Activated naive CD4-positive, alpha-beta T cell treated with anti-CD3 and anti-CD28 coated beads, Interleukin-2, amount 50 U/mL, for 16 hours (primary cell): Measurements from ENCODE around the gene ADK.
"Not testable (repeated sequence)": the region's sequence is repeated elsewhere in the genome, so short reads cannot be mapped to it uniquely, and the experiment has no call there.

Experiments used
- DNase-seq: peaks from one replicate; pipeline ENCODE4 v3.0.0-alpha.2; 2020

The ADK gene

DNA sequence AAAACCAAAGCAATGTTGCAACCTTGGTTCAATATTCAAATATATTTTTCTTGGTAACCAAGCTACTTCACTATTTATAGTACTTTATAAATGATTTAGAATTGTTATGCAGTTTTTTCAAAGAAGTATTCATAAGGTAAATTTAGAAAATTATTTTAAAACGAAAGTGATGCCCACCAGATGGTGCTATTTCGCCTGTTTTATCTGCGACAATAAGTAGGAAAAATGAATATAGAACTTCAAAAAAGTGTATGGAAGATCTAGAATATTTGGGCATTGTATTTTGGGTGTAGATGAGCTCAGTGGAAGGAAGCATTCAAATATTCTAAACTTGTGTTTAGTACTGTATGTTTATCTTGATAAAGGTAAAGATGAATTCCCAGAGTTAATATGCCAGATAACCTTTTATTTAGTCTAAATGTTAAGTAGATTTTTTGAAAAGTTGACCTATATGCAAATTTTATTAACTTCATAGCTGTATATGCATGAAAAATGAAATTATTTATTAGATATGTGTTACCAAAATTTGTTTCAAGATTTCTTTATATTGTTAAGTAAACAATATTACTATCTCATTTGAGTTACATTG, 93.2 kb downstream of the ADK start:
- DNase-seq, result no peak

DNA sequence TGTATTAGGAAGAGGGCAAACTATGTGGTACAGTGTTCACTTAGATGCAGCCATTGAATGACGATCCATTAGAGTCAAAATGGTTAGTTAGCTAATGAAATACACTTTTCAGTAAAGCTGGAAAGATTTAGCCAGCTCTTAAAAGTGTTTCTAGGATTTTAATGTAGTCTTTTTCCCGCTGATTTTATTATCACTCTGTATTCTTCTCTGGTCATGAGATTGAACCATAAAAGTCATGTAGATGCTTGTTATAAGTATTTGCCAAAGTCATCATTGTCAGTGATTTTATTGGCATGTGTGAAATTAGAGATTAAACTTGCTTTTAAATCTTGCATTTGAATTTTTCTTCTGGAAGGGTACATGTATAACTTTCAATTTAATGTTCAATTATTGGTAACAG, 93.8 kb downstream of the ADK start:
- DNase-seq, result no peak

DNA sequence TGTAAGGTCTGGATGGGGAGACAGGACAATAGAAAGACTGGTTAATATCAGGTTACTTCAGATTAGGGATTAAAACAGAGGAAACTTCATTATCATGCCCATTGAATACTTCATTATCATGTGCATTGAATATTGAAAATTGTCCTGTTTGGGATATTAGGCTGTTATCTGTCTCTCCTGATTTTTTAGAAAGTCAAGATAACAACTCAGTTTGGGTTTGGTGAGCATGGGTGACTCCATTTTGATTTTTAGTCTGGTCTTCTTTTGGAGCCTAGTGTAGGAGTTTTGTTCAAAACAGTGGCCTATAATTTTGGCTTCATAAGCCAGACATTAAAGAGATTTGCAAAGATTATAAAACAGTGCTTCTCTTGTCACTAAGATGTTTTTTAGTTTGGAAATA, 95.5 kb downstream of the ADK start:
- DNase-seq, result no peak

DNA sequence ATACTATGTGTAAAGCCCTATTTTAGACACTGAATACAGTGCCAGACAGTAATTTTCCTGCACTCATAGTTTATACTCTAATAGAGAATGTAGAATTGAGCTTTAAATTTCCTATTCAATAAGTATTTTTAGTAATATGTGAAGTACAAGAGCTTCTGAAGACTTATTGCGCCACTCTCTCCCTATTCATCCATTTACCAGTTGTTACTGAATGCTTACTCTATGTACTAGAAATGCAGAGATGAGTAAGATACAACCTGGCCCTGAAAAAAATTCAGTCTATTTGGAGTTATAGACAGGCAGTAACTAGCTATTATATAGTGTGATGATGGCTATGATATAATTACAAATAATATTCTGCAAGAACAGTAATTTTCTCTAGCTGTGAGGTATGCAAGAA, 98.8 kb downstream of the ADK start:
- no peak for DNase-seq

DNA sequence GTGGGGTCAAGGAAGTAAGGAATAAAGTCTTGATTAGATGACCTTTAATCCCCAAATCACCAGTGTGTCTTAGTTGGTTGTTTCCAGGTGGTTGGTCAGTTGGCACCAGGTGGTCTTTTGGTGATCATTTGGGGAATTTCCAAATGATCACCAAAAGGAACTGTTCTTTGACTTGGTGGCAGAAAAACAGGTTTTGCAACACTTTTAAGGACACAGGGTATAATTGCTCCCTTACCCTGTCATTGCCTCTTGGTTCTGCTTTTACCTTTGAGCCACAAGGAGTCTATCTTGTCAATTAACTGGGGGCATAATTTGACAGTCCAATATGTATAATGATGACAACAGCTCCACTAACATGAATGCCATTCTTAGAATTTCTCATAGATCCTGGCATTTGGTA, 104.2 kb downstream of the ADK start:
- DNase-seq, result no peak

DNA sequence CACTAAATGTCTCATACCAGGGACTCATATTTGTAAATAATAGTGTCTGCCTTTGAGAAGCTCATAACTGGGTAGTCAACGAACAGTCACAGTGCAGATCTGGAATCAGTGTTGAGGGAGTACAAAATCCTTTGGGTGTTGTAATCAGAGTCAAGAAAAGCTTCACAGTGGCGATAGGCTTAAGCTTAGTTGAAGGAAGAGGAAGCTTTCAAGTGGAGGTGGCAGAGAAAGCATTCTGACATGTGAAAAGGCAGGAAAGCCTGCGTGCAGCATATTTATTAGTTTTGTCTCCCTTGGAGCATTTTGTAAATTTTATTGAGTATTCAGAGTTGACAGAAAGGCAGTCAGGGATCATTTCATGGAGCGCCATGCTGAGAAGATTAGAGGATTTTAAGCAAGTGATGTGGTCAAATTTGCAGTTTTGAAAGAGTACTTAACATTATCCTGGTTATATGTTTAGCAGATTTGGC, 104.9 kb downstream of the ADK start:
- no peak for DNase-seq

DNA sequence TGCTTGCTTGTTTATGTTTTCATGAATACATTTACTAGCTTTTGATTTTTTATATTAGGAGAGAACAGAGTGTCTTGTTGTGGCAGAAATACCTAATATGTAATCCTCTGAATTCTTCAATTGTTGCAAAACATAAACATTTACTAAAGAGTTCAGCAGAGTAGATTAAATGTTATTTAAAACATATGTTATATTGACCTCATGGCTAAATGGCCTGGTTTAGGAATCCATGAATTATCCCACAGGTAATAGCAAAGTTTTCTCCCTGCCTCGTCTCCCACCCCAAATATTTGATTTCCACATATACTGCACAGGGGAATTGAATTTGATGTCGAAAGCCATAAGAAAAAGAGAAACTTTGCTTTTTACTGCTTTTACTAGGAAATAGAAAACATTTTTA, 111.8 kb downstream of the ADK start:
- no peak for DNase-seq

DNA sequence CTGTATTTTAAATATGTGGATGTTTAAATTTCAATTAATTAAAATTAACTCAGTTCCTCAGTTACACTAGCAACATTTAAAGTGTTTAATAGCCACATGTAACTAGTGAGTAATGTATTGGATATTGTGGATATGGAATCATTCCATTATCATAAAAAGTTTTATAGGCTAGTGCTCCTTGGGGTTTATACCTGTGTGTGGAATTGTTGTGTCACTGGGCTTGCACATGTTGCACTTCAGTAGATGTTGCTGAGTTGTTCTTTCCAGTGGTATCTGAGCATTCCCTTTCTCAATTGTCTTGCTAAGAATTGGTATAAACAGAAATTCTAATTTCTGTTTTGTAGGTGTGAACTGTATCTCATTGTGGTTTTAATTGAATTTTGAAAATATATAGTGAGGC, 113.0 kb downstream of the ADK start:
- DNase-seq, result no peak

DNA sequence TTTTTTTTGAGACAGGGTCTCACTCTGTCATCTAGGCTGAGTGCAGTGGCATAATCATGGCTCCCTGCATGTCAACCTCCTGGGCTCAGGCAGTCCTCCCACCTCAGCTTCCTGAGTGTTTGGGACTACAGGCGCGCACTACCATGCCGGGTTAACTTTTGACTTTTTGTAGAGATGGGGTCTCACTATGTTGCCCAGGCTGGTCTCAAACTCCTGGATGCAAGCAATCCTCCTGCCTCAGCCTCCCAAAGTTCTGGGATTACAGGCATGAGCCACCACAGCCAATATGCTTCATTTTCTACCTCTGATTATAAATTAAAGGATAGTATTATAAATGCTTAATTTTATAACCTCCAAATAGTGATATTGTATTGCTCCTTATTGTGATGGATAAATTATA, 121.3 kb downstream of the ADK start:
- DNase-seq, result no peak

DNA sequence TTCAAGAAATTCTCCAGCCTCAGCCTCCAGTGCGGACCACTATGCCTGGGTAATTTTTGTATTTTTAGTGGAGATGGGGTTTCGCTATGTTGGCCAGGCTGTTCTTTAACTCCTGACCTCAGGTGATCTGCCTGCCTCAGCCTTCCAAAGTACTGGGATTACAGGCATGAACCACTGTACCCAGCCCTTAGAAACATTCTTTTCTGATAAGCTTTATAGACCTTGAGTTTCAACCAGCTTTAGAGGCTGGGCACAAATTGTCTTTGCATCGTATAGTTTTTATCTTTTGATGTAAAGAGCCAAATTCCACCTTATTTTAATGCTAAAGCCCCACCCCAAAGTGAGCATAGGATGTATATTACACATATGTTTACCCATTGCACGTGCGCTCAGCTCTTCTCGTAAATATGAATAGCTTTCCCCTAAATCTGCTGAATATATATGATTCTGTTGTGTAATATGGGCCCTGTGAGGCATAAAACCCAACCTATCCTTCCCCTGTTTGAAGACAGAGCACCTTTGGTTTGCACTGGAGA, 124.8 kb downstream of the ADK start:
- DNase-seq, result no peak

DNA sequence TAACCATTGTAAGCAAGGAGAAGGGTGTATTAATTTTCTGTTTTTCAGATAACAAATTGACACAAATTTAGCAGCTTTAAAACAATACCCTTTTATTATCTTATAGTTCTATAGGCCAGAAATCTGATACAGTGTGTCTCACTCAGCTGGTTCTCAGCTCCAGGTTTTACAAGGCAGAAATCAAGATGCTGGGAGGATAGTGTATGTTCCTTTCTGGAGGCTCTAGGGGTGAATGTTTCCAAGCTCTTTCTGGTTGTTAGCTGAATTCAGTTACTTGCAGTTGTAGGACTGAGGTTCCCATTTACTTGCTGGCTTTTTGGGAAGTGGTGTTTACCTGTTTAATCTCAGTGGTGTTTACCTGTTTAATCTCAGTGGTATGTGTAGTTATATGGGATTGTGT, 125.4 kb downstream of the ADK start:
- no peak for DNase-seq

DNA sequence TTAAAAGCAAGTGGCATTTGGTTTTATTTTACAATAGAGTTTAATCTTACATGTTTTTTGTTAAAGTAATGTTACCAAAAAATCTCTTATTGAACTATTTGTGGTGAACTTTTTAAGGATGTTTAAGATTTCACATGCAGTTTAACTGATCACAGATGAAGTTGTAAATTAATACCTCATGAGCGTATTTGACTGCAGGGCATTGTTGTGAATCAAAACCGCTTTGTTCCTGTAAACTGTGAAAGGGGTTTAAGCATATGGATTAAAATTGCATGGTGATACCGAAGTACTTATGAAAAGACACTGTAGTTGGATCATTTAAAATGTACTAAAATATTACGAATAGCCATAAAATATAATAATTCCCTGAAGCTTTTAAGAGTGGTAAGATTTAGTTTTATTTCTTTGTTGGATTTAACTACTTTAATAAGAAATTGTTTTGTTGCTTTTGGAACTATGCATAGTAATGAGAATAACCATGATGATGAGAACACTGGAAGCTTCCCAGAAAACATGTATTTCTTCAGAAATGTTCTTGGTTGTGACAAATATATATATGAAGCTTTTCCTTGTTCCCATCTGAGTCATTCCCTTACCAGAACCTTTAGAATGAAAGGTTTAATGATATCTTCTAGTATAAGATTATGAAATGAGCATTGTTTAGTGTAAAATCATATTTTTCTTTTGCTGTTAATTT, 131.3 kb downstream of the ADK start:
- no peak for DNase-seq

DNA sequence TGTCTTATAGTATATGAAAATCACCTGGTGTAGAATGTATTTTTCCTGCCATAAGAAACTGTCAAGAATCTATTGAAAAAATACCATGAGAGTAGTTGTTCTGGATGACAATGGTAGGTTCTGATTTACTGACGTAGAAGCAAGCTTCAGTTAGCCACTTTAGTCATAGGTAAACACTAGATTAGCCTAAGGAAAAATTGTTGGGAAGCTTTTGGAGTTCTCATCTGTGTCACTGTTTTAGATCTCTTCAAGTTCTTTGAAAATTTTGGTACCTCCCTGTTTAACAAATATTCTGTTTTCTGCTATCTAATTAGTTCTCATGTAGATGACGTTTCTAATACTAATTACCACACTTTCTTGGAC, 131.8 kb downstream of the ADK start:
- DNase-seq, result no peak

DNA sequence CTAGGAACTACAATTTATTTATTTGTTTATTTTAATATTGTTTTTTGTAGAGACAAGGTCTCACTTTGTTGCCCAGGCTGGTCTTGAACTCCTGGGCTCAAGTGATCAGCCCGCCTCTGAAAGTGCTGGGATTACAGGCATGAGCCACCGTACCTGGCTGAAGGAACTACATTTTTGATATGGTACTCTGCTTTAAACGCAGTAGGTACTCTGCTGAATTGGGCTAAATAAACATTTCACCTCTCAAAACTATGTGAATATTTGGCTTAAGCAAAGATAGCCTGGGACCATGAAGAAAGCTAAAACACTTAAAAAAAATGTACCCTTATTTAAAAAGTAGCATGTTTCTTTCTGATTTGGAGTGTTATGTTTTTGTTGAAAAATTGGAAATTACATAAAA, 138.2 kb downstream of the ADK start:
- DNase-seq, result no peak

DNA sequence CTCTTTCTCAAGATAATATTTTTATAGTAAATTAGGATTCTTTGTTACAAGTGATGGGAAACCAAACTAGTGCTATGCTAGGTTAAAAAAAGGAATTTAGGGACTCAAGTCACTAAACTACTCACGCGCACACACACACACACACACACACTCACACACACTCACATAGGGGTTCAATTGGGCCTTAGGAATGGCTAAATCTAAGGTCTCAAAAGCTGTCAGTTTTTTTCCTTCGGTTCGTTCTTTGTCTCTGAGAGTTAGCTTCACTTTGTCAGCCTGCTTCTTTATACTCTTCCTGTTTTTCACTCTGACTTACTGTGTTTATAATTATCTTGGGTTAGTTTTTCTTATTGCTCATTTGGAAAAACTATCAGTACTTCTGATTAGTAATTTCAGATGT, 138.9 kb downstream of the ADK start:
- DNase-seq, result no peak

DNA sequence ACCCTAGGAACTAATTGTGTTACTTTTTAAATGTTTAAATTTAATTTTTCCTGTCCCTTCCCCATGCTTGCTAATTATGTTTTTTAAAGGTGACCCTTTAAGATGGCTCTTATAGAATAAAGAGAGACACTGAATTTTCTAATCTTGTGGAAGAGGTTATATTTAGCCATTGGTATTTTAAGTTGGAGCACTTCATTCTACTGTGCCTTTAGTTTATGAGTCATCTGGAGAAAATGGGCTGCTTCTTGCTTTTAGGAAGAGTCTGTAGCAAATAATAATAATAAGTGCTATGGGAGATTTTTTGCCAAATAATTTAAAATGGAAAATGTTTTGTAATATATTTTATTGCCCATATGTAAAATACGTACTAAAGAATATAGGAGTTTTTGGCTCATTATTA, 139.7 kb downstream of the ADK start:
- no peak for DNase-seq

DNA sequence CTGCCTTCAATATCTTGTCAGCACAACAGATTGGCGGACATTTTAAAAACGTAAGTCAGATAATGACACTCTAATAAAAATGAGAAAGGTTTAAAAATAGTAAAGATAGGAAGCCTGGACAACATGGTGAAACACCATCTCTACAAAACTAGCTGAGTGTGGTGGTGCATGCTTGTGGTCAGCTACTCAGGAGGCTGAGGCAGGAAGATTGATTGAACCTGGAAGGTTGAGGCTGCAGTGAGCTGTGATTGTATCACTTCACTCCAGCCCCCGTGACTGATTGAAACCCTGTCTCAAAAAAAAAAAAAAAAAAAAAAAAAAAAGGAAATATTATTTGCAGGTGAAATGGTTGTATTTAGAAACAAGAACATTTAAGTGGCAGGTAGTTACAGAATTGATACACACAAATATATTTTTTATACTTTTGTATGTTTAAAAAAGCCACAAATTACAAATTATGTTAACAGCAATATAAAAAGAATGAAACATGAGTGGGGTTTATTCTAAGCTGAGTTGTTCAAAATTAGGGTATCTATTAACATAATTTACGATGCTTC, 141.9 kb downstream of the ADK start:
- no peak for DNase-seq

DNA sequence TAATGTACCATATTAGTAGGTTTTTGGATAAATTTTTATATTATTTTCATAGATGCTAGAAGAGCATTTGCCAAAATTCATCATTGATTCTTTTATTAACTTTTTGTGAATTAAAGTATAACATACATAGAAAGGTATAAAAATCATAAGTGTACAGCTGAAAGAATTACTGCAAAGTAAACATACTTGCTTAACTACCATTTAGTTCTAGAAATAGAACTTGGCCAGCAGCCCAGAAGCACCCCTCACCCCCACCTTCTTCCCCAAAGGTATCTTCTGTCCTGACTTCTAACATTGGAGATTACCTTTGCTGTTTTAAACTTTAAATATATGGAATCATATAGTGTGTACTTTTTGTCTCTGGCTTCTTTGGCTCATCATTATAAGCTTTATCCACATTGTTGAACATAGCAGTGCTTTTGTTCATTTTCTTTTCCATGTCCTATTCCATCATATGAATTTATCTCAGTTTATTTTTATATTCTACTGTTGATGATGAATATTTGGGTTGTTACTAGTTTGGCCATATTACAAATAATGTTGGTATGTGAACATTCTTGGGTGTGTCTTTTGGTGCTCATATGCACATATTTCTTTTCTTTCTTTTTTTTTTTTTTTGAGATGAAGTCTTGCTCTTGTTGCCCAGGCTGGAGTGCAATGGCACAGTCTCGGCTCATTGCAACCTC, 142.8 kb downstream of the ADK start:
- DNase-seq, result no peak

DNA sequence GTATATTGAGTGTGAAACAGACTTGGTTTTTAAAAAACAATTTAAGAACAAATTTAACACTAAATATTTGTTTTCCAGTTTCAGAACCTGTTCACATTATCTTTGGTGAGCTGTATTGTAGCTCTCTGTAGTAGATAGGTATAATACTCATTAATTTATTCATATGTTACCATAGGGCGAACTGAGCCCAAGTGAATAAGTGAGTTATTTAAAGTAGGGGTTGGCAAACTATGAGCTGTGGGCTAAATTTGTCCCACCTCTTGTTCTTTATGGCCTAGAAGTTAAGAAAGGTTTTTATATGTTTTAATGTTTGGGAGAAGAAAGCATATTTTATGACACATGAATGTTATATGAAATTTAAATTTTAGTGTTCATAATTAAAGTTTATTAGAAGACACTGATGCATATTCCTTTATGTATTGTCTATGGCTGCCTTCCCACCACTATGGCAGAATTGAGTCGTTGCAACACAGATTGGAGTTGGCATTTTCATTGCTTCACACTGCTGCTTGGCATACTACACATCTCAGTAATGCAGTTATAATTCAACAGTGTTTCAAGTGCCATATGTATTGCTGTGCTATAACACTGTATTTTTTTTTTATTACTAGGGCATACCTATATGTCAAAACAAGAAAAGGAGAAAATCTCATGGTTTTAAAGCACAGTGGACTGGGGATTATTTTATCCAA, 146.5 kb downstream of the ADK start:
- DNase-seq, result no peak

DNA sequence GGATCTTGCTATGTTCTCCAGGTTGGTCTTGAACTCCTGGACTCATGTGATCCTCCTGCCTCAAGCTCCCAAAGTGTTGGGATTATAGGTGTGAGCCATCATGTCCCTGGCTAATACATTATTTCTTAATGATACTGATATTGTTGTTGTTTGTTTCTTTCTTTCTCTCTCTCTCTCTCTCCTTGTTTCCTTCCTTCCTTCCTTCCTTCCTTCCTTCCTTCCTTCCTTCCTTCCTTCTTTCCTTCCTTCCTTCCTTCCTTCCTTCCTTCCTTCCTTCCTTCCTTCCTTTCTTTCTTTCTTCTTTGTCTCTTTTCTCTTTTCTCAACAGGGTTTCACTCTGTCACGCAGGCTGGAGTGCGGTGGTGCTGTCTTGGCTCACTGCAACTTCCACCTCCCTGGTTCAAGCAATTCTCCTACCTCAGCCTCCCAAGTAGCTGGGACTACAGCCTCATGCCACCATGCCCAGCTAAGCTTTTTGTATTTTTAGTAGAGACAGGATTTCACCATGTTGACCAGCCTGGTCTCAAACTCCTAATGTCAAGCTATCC, 149.1 kb downstream of the ADK start:
- not testable (repeated sequence) for DNase-seq

DNA sequence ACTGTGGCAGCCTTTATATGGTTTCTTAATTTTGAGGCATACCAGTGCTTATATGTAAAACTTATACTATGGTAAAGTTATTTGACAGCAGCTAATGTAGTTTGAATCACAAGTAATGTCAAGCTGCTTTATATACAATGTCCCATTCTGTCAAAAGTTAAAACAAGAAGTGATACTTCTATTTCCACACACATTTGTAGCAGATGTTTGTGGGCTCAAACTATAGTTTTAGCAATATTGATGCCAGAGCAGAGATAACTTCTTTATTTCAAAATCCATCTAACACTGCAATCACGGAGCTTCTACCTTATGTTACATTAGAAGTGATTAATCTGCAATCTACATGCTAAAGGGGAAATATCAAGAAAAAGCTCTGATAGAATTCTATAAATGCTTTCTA, 149.6 kb downstream of the ADK start:
- no peak for DNase-seq

DNA sequence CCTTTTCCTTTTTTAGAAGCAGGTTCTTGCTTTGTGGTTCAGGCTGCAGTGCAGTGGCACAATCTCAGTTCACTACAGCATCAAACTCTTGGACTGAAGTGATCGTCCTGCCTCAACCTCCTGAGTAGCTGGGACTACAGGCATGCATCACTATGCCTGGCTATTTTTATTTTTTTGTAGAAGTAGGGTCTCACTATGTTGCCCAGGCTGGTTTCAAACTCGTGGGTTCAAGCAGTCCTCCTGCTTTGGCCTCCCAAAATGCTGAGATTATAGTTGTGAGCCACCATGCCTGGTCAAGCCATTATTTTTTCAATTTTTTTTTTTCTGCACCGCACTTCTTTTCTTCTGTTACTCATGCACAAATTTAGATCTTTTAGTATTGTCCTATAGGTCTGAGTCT, 154.7 kb downstream of the ADK start:
- DNase-seq, result no peak
